Brain microvascular endothelial cell (primary cell): ENCODE results near the gene TNS1.

ENCODE experiments used
- DNase-seq: peaks from one replicate; pipeline ENCODE4 v3.0.0-alpha.2; 2020
- H3K27ac ChIP-seq: fragments of 250-450 bp; sonication (Bioruptor Pico); 2 replicates; pipeline ENCODE4 v1.5.1; 2020; ENCODE audit warnings: mild to moderate bottlenecking, moderate library complexity
- H3K27me3 ChIP-seq: fragments of 250-450 bp; sonication (Bioruptor Pico); replicated peaks from 2 replicates; pipeline ENCODE4 v1.5.1; 2020; ENCODE audit warnings: mild to moderate bottlenecking
- H3K36me3 ChIP-seq: fragments of 250-450 bp; sonication (Bioruptor Pico); replicated peaks from 2 replicates; pipeline ENCODE4 v1.5.1; 2020; ENCODE audit warnings: mild to moderate bottlenecking
- H3K4me3 ChIP-seq: 2 replicates; pipeline ENCODE4 v1.5.1; 2011; ENCODE audit warnings: low read depth, mild to moderate bottlenecking, control low read depth, low read length, moderate library complexity
- in situ Hi-C: cut with HindIII; loops from 2 replicates; pipeline ENCODE4 v1.10.0; 2017; ENCODE audit warnings: low sequenced_read_pairs, low pct_ligation_motif_present
- TF ChIP-seq, protein P1 (sequence below): IDR thresholded peaks from 2 replicates; pipeline ENCODE4 v1.5.1; 2011; ENCODE audit warnings: low read depth, mild to moderate bottlenecking, moderate library complexity, low read length, control low read depth, inconsistent platforms; ENCODE audit errors: missing control alignments

The TNS1 gene

DNA sequence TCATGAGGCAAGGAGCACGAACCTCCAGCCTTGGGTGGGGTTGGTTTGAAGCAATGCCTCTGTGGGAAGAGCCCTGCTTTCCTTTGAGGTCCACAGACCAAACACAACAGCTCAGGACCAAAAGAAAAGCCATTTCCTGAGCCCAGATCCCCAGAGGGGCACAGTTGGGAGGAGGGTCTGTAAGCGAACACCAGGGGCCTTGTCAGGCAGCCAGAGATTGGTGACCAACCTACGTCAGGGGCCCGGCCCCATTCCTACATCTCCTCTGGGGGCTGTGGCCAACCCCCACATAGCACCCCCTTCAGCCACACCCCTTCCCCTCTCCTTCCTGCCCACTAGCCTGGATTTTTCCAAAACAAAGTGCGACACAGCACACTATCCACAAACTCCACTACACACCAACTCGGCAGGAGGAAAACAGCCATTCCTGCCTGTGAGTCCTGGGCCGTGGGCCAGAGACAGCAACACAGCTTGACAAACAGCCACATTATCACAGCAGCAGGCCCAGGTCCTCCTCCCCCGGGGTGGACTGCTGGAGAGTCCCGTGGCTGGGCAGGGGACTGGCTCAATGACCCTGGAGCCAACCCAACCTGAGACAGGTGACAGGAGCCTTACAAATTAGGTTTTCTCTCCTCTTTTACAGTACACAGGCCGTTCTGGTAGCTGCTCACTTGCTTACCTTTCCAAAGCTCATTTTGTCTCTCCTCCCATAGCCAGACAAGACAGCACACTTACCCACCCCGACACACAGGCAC, 98.8 kb downstream of the TNS1 start:
- DNase-seq: peak; percentile 36
- Histone ChIP-seq H3K27me3 (no peaks in the 10 kb centered on the region), H3K4me3 (no peak overlapping the region), H3K36me3 (no peaks in the 10 kb centered on the region), H3K27ac (no peak overlapping the region)
- in situ Hi-C loops: no loop called here
- TF ChIP-seq, protein P1, sequence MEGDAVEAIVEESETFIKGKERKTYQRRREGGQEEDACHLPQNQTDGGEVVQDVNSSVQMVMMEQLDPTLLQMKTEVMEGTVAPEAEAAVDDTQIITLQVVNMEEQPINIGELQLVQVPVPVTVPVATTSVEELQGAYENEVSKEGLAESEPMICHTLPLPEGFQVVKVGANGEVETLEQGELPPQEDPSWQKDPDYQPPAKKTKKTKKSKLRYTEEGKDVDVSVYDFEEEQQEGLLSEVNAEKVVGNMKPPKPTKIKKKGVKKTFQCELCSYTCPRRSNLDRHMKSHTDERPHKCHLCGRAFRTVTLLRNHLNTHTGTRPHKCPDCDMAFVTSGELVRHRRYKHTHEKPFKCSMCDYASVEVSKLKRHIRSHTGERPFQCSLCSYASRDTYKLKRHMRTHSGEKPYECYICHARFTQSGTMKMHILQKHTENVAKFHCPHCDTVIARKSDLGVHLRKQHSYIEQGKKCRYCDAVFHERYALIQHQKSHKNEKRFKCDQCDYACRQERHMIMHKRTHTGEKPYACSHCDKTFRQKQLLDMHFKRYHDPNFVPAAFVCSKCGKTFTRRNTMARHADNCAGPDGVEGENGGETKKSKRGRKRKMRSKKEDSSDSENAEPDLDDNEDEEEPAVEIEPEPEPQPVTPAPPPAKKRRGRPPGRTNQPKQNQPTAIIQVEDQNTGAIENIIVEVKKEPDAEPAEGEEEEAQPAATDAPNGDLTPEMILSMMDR: no peak

DNA sequence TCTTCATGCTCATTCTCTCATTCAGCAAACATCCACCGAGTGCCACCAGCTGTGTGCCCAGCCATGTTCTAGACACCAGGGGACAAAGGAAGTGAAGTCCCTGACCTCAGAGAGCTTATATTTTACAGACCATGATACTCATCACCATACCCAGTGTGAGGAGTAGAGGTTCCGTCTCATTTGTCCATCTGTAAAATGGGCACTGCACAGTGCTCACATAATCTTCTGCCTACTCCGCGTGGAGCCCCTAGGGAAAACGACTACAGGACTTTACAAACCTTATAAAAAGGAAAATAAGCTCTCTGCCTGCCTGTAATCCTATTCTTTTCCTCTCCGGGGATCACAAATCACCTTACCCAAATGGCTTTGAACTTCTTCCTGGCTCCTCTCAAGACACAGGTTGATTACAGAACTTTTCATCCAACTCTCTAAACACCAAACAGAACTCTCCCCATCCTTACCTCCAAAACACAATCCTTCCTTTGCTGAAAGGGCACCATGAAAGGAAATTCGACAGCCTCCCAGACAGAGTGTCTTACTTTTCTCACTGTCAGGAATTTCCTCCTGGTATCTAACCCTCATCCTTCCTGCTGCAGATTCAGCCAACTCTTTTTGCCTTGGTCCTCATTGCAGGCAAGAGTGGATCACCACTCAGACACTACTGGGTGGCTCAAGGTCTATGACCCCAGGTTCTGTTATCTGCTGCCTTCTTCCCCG, 99.5 kb downstream of the TNS1 start:
- no peak for DNase-seq
- TF ChIP-seq, protein P1: no peak
- H3K4me3 ChIP-seq: no peak overlapping the region

DNA sequence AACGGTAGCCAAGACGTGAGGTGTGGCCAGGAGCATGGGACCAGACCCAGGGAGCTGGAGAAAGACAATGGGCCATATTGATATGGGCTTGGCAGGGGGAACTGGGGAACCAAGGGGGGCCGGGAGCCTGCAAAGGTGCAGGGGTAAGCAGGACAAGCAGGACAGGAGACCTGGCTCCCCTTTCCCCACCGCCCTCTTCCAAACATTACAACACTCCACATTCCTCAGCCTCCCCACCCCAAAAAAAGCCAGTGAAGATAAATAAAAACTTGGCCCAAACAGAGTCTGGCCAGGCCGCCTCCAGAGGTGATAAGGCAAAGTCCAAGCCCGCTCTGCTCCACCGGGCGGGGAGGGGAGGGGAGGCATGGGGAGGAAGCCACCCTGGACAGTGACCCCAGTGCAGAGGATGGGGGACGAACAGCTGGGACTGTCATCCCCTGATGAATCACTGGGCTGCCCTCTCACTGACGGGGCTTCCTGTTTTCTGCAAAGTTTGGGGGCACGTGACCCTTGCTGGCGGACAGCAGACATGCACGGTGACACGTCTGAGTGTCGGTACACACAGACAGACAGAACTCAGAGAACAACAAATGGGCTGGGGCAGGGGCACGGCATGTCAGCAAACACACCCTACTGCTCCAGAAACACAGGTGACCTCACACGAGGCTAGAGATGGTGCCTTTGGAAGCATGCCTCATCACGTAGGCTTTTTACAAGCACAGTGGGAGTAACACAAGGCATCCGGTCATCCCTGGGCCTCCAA, 100.2 kb downstream of the TNS1 start:
- in situ Hi-C loops: no loop called here
- peaks cover 4% of the 10 kb centered on the region for H3K36me3 ChIP-seq
- H3K27ac ChIP-seq: peak overlapping the region; percentile 44
- no peak overlapping the region for H3K4me3 ChIP-seq
- H3K27me3 ChIP-seq: no peaks in the 10 kb centered on the region
- TF ChIP-seq, protein P1: no peak
- DNase-seq: peak; percentile 57

More for the DNA sequence above, 99.5 kb downstream of the TNS1 start:
- Histone ChIP-seq H3K27me3 (no peaks in the 10 kb centered on the region), H3K27ac (no peak overlapping the region), H3K36me3 (no peaks in the 10 kb centered on the region)
- in situ Hi-C loops: no loop called here

DNA sequence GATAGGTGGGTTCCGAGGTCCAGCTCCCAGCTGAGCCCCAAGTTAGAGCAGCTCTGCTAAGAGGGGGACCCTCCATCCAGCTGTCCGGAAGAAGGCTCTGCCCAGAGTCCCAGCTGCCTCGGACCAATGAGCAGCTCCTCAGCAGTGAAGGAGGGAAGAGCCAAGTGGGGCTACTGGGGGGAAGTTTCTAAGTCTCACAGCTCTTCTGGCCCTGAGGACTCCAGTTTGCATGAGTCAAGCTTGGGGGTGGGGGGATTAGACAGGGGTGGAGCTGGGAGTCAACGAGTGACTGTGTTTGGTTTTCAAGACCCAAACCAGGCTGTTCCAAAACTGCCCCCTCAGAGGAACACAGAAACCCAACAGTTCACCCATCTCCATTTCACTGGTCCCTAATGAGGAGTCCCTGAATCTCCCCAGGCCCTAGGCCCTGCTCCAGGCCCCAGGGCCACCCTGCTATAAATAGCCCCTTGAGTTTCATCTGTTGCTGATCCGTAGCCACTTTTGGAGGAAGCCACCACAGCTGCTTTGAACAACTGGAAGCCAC, 100.9 kb downstream of the TNS1 start:
- in situ Hi-C loops: no loop called here
- H3K27ac ChIP-seq: peak overlapping the region; percentile 44
- H3K4me3 ChIP-seq: no peak overlapping the region
- H3K36me3 ChIP-seq: peaks cover 9% of the 10 kb centered on the region
- H3K27me3 ChIP-seq: no peaks in the 10 kb centered on the region
- TF ChIP-seq, protein P1: no peak
- peak; percentile 48 for DNase-seq

DNA sequence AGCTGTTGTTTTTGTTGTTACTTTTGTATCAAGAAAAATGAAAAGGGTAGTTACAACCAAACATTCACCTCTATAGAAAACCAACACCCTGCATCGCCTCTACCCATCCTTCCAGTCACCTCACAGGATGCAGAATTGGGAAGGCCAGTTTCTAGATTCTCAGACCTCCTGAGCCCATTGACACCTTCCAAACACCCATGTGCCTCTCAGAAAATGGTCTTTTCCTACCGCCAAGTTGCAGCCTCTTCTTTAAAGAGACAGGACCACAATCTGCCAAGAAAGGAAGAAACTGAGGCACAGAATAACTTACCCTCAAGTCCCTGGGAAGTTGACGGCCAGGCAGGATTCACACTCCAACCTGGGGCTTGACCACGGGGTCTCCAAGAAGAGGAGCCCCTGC, 101.4 kb downstream of the TNS1 start:
- Histone ChIP-seq H3K36me3 (peaks cover 10% of the 10 kb centered on the region), H3K27ac (no peak overlapping the region), H3K27me3 (no peaks in the 10 kb centered on the region), H3K4me3 (no peak overlapping the region)
- in situ Hi-C loops: no loop called here
- TF ChIP-seq, protein P1: no peak
- DNase-seq: no peak
